Measurements from ENCODE around the gene PFDN6. TPM values are rescaled to one million over a fixed set of nuclear protein-coding genes. Genes with fewer than 3 reads are reported as not detected.

PFDN6 gene
- total and polyA plus RNA-seq, 10 of the 15 experiments (the other 5 are each of a cell fraction or from before 2014, with no cell fraction given) = 3.1 to 168 (median 82.6) TPM

- peak; percentile 27; the same call in 1 of the 2 replicates for TF ChIP-seq NRF1 (conservative IDR thresholded peaks at IDR 0.05; ENCODE audit: low read depth, low read length)
- TF ChIP-seq EZH2 (IDR thresholded peaks at IDR 0.05; ENCODE audit: borderline replicate concordance, control insufficient read depth, low read depth, low read length) = no peak
- TF ChIP-seq TCF7 (IDR thresholded peaks at IDR 0.05; ENCODE audit: borderline replicate concordance) = no peak
- peak; percentile 46; the same call in 1 of the 3 replicates for TF ChIP-seq POU2F2 (IDR thresholded peaks at IDR 0.05; ENCODE audit: borderline replicate concordance, low read depth, low read length)
- no peak for TF ChIP-seq MEF2B (IDR thresholded peaks at IDR 0.05; ENCODE audit: partially characterized antibody, poor library complexity, severe bottlenecking)
- no peak for TF ChIP-seq CBFB (IDR thresholded peaks at IDR 0.05; ENCODE audit: low read depth)
- peak; percentile 81; the same call in 1 of the 2 replicates for TF ChIP-seq SMARCA5 (IDR thresholded peaks at IDR 0.05)
- TF ChIP-seq, protein P1, sequence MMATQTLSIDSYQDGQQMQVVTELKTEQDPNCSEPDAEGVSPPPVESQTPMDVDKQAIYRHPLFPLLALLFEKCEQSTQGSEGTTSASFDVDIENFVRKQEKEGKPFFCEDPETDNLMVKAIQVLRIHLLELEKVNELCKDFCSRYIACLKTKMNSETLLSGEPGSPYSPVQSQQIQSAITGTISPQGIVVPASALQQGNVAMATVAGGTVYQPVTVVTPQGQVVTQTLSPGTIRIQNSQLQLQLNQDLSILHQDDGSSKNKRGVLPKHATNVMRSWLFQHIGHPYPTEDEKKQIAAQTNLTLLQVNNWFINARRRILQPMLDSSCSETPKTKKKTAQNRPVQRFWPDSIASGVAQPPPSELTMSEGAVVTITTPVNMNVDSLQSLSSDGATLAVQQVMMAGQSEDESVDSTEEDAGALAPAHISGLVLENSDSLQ (IDR thresholded peaks at IDR 0.05) = no peak
- no peak for TF ChIP-seq POLR2AphosphoS5 (IDR thresholded peaks at IDR 0.05; ENCODE audit: low read length)
- TF ChIP-seq CHD1 (IDR thresholded peaks at IDR 0.05; ENCODE audit: low read depth, low read length) = no peak
- no peak for TF ChIP-seq NKRF (conservative IDR thresholded peaks at IDR 0.05)
- TF ChIP-seq LARP7 (IDR thresholded peaks at IDR 0.05) = no peak
- TF ChIP-seq RAD21 (IDR thresholded peaks at IDR 0.05; ENCODE audit: insufficient read depth, low read depth, low read length) = peak; percentile 92
- 0 out of 2 replicates have a peak, but pooled peaks have one; percentile 47 for TF ChIP-seq TARDBP (IDR thresholded peaks at IDR 0.05; ENCODE audit: borderline replicate concordance)
- no peak for TF ChIP-seq JUND (IDR thresholded peaks at IDR 0.05; ENCODE audit: low read depth, low read length)
- TF ChIP-seq CTCF (IDR thresholded peaks at IDR 0.05 in 2 of 3, conservative IDR thresholded peaks at IDR 0.05 in 1 of 3; ENCODE audit: control insufficient read depth in 2 of 3, extremely low read depth in 1 of 3, insufficient read depth in 1 of 3, low read depth in 3 of 3, low read length in 3 of 3) = peak; percentile 91 to 94 (median 92)
- TF ChIP-seq BACH1 (IDR thresholded peaks at IDR 0.05; ENCODE audit: borderline replicate concordance) = no peak
- no peak for TF ChIP-seq CREB1 (IDR thresholded peaks at IDR 0.05; ENCODE audit: low read depth)
- TF ChIP-seq RELA (IDR thresholded peaks at IDR 0.05; ENCODE audit: borderline replicate concordance, partially characterized antibody) = peak; percentile 33
- peak; percentile 23 for TF ChIP-seq SP1 (IDR thresholded peaks at IDR 0.05; ENCODE audit: low read depth, low read length)
- no peak for TF ChIP-seq RFX5 (IDR thresholded peaks at IDR 0.05; ENCODE audit: low read depth, low read length)
- no peak; the same call in 1 of the 2 replicates for TF ChIP-seq RELB (IDR thresholded peaks at IDR 0.05; ENCODE audit: low read depth)
- TF ChIP-seq KDM1A (IDR thresholded peaks at IDR 0.05; ENCODE audit: borderline replicate concordance) = no peak
- no peak for TF ChIP-seq SREBF2 (IDR thresholded peaks at IDR 0.05; ENCODE audit: low read length)
Observed at GRCh38 chr6:33247977-33248642, 41.3 kb upstream of the PFDN6 start (continued).
